Fibroblast of peridontal ligament (primary cell): ENCODE measurements around the gene ROCK1.
"Not testable (repeated sequence)": the region's sequence is repeated elsewhere in the genome, so short reads cannot be mapped to it uniquely, and the experiment has no call there.

ENCODE experiments used
- DNase-seq: peaks from one replicate; pipeline ENCODE4 v3.0.0-alpha.2; 2010; ENCODE audit errors: extremely low read depth

ROCK1 gene

GRCh38 chr18:21052385-21052784, 59.2 kb downstream of the ROCK1 start:
- DNase-seq: no peak

- peak; percentile 45 for DNase-seq
These were observed 60.0 kb downstream of the ROCK1 start for GRCh38 chr18:21051620-21052019.

GRCh38 chr18:21049306-21049705, 62.3 kb downstream of the ROCK1 start:
- no peak for DNase-seq

- no peak for DNase-seq
These were observed 64.5 kb downstream of the ROCK1 start for GRCh38 chr18:21047126-21047525.

GRCh38 chr18:21040466-21040865, 71.1 kb downstream of the ROCK1 start:
- no peak for DNase-seq

- no peak for DNase-seq
These were observed 73.4 kb downstream of the ROCK1 start for GRCh38 chr18:21038201-21038600.

GRCh38 chr18:21031845-21032244, 79.8 kb downstream of the ROCK1 start:
- DNase-seq: no peak

- DNase-seq: not testable (repeated sequence)
These were observed 93.4 kb downstream of the ROCK1 start for GRCh38 chr18:21018257-21018656.

- no peak for DNase-seq
These were observed 99.3 kb downstream of the ROCK1 start for GRCh38 chr18:21012308-21012707.

- peak; percentile 99 for DNase-seq
These were observed 106.9 kb downstream of the ROCK1 start for GRCh38 chr18:21004726-21005125.

- peak; percentile 18 for DNase-seq
These were observed 110.9 kb downstream of the ROCK1 start for GRCh38 chr18:21000667-21001066.

- DNase-seq: no peak
These were observed 114.2 kb downstream of the ROCK1 start for GRCh38 chr18:20997371-20997770.

- no peak for DNase-seq
These were observed 115.2 kb downstream of the ROCK1 start for GRCh38 chr18:20996418-20996817.

GRCh38 chr18:20988726-20989125, 122.9 kb downstream of the ROCK1 start:
- no peak for DNase-seq

- DNase-seq: no peak
These were observed 136.5 kb downstream of the ROCK1 start for GRCh38 chr18:20975077-20975476.

- DNase-seq: peak; percentile 52
These were observed 139.7 kb downstream of the ROCK1 start for GRCh38 chr18:20971886-20972267.

GRCh38 chr18:20966795-20967194, 144.8 kb downstream of the ROCK1 start:
- DNase-seq: peak; percentile 7

- no peak for DNase-seq
These were observed 148.6 kb downstream of the ROCK1 start for GRCh38 chr18:20963027-20963426.

GRCh38 chr18:20960735-20961134, 150.9 kb downstream of the ROCK1 start:
- DNase-seq: no peak

GRCh38 chr18:20950827-20951226, 160.8 kb downstream of the ROCK1 start:
- DNase-seq: not testable (repeated sequence)
